ENCODE results near the gene SCCPDH.

SCCPDH gene

DNA sequence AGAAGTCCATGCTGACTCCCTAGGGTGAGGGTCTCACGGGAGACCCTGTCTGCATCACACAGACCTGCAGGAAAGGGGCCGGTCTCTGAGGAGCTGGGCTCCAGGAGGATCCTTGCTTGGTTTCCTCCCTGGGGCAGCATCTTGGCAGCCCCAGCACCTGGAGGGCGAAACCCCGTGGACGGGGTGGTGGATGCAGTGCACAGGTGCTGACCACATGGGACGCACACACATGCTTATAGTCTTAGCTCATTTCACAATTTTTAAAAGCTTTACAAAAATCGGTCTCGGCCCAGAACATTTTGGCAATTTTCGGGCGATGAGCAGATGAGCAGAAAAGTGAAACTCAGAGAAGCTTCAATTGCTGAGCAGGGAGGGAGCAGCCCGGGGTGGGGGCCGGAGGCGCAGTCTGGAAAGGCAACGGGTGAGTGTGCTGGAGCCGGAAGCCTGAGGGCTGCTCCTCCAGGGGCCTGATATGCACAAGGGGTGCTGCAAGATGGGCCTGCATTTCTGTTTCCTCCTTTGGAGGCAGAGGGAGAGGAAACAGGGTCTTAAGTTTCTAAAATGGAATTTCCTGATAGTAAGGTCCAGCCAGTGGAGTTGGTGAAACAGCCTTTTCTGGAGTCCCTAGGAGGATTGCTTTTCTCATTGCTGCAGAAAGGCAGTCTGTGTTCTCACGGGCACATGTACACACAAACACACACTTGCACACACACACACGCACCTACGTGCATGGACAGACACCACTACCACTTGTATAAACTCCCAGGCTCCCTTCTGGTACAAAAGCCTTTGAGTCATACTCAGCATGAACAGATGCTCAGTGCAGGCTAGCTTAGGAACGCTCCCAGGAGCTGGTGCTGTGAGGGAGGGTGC, 60.6 kb downstream of the SCCPDH start:
- H3K9ac ChIP-seq (ENCODE audit: low read length): no peak overlapping the region
- no peak overlapping the region for H3K27ac ChIP-seq (ENCODE audit: low read depth, low read length)
- no peaks in the 10 kb centered on the region for H3K27me3 ChIP-seq (ENCODE audit: control insufficient read depth, insufficient read depth, low read length)
- peaks cover 5% of the 10 kb centered on the region for H3K4me1 ChIP-seq (ENCODE audit: control insufficient read depth, insufficient read depth, low read length)
- H3K36me3 ChIP-seq (ENCODE audit: control insufficient read depth, insufficient read depth, low read length): no peaks in the 10 kb centered on the region
- no peak overlapping the region for H3K4me3 ChIP-seq (ENCODE audit: low read length)

DNA sequence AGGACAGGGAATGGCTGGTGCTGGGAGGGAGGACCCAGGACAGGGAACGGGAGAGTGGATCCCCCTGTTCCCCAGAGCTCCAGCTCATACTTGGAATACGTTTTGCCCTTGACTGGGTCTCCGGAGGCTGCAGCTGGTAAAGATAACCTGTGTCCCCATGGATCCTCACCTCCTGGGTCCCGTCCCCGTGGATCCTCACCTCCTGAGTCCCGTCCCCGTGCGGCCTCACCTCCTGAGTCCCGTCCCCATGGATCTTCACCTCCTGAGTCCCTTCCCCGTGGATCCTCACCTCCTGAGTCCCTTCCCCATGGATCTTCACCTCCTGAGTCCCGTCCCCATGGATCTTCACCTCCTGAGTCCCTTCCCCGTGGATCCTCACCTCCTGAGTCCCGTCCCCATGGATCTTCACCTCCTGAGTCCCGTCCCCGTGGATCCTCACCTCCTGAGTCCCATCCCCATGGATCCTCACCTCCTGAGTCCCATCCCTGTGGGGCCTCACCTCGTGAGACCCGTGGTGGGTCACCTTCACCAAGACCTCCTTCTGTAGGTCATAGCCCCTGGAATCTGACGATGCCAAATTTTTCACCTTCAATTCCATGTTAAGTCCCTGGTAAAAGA, 61.4 kb downstream of the SCCPDH start:
- Histone ChIP-seq H3K36me3 (ENCODE audit: control insufficient read depth, insufficient read depth, low read length) (no peaks in the 10 kb centered on the region), H3K27me3 (ENCODE audit: control insufficient read depth, insufficient read depth, low read length) (no peaks in the 10 kb centered on the region), H3K27ac (ENCODE audit: low read depth, low read length) (no peak overlapping the region), H3K4me1 (ENCODE audit: control insufficient read depth, insufficient read depth, low read length) (peaks cover 5% of the 10 kb centered on the region), H3K4me3 (ENCODE audit: low read length) (no peak overlapping the region), H3K9ac (ENCODE audit: low read length) (no peak overlapping the region)

DNA sequence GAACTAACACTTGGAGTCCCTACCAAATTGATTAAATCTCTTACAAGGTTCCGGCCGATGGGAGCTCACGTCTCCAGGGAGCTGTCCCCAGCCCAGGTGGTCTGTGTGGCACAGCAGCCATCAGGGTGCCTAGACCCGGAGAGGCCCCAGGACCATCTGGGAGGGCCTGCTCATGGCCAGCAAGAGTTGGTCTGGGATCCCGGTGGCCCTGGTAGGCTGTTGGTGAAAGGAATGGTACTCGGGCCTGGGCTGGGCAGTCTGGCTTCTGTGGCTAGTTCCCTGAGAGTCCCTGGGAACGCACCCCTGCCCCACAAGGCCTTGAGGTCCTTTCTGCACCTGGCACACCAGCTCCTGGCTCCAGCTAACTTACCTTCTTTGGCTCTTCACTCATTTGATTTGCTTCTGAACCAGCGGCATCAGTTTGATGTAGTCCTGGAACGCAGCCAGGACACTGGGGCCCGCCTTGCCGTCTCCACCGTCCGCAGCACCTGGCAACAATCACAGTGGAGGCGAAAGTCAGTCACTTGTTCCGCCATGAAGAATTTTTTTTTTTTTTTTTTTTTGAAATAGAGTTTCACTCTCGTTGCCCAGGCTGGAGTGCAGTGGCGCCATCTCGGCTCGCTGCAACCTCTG, 62.5 kb downstream of the SCCPDH start:
- H3K36me3 ChIP-seq (ENCODE audit: control insufficient read depth, insufficient read depth, low read length): no peaks in the 10 kb centered on the region
- no peak overlapping the region for H3K9ac ChIP-seq (ENCODE audit: low read length)
- no peak overlapping the region for H3K4me3 ChIP-seq (ENCODE audit: low read length)
- no peak overlapping the region for H3K27ac ChIP-seq (ENCODE audit: low read depth, low read length)
- H3K4me1 ChIP-seq (ENCODE audit: control insufficient read depth, insufficient read depth, low read length): peaks cover 5% of the 10 kb centered on the region
- no peaks in the 10 kb centered on the region for H3K27me3 ChIP-seq (ENCODE audit: control insufficient read depth, insufficient read depth, low read length)

DNA sequence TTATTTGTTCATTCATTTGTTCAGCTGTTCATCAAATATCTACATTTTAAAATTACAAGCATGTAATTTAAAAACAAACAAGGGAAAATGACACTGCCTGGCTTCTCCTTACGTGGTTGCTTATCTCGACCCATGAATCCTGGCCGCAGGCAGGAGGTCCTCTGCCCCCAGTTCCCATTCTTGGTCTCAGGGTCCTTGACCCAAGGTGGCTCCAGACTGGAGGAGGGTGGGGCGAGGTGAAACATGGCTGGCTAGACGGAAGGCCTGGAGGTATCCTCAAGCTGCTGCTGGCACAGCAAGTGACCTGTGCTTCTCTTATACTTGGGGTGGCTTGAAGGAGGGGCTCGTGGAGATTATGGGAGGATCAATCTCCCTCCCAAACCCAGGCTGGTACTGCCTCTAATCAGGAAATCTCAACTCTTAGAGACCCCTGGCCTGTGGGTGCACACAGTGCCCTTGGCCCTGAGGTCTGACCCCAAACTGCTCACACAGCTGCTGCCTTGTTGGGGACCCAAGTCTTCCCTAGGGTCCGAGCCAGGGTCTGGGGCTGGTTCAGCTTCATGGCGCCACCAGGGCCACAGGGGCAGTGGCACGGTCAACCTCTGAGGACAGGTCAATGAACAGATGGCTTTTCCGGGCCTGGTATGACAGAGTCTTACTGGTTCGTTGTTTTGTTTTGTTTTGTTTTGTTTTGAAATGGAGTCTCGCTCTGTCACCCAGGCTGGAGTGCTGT, 63.7 kb downstream of the SCCPDH start:
- Histone ChIP-seq H3K27me3 (ENCODE audit: control insufficient read depth, insufficient read depth, low read length) (no peaks in the 10 kb centered on the region), H3K4me1 (ENCODE audit: control insufficient read depth, insufficient read depth, low read length) (peaks cover 5% of the 10 kb centered on the region), H3K4me3 (ENCODE audit: low read length) (no peak overlapping the region), H3K27ac (ENCODE audit: low read depth, low read length) (no peak overlapping the region), H3K36me3 (ENCODE audit: control insufficient read depth, insufficient read depth, low read length) (no peaks in the 10 kb centered on the region), H3K9ac (ENCODE audit: low read length) (no peak overlapping the region)

DNA sequence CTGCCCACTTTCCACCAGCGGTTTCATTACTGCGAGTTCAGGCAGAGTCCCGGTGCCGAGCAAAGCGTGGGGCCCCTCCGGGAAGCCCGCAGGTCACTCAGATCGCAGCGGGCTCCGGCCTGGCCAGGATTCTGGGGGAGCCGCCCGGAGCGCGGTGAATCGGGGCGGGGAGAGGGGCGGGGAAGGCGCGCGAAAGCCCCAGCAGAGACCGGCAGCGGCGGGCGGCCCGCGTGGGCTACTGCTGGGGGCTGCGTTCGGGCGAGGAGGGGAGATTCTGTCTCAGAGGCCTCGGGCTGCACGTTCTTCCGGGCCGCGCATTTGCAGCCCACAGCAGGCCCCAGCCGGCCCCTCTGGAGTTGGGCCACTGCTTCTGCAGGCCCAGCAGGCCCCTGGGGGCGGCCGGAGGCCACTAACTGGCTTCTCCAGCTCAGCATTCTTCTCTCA, 64.7 kb downstream of the SCCPDH start:
- no peaks in the 10 kb centered on the region for H3K36me3 ChIP-seq (ENCODE audit: control insufficient read depth, insufficient read depth, low read length)
- H3K27me3 ChIP-seq (ENCODE audit: control insufficient read depth, insufficient read depth, low read length): no peaks in the 10 kb centered on the region
- H3K9ac ChIP-seq (ENCODE audit: low read length): peak overlapping the region; percentile 25
- peak overlapping the region; percentile 41 for H3K4me3 ChIP-seq (ENCODE audit: low read length)
- H3K4me1 ChIP-seq (ENCODE audit: control insufficient read depth, insufficient read depth, low read length): peaks cover 5% of the 10 kb centered on the region
- no peak overlapping the region for H3K27ac ChIP-seq (ENCODE audit: low read depth, low read length)

DNA sequence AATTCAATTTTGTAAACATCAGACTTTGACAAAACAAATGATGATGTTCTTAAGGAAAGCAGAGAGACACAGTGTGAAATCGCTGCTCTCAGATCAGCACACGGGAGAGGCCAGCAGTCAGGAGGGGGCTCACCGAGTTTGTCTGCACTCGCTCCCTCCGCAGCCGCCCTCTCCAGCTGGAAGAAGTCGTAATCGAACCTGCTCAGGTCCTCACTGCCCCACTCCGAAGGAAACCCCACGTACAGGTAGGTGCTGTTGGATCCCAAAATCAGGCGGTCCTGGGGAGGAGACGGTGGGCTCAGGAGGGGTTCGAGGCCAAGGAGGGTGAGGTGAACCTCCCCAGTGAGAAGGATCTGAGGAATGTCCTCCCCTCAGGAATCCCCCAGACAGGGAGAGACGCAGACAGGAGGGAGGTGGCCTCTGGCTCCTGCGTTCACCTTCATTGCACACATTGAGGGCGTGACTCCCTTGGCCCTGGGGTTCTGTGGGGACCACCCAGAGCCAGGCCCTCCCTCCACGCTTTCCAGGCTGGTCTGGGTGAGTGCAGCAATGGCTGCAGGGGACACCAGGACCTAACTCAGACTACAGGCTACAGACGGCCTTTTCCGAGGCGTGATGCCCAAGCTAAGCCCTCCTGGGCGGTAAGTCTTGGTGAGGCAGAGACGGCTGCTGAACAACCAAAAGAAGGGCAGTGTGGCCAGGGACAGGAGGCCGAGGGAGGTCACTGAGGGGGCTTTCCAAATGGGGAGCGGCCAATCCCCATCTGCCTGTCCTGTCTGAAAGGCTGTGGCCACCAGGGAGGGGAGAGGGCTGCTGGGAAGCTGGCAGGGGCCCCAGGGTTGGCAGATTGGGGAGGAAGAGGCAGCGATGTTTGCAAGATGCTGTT, 65.5 kb downstream of the SCCPDH start:
- H3K27me3 ChIP-seq (ENCODE audit: control insufficient read depth, insufficient read depth, low read length): no peaks in the 10 kb centered on the region
- H3K4me3 ChIP-seq (ENCODE audit: low read length): no peak overlapping the region
- no peak overlapping the region for H3K9ac ChIP-seq (ENCODE audit: low read length)
- peaks cover 5% of the 10 kb centered on the region for H3K4me1 ChIP-seq (ENCODE audit: control insufficient read depth, insufficient read depth, low read length)
- no peaks in the 10 kb centered on the region for H3K36me3 ChIP-seq (ENCODE audit: control insufficient read depth, insufficient read depth, low read length)
- H3K27ac ChIP-seq (ENCODE audit: low read depth, low read length): no peak overlapping the region

DNA sequence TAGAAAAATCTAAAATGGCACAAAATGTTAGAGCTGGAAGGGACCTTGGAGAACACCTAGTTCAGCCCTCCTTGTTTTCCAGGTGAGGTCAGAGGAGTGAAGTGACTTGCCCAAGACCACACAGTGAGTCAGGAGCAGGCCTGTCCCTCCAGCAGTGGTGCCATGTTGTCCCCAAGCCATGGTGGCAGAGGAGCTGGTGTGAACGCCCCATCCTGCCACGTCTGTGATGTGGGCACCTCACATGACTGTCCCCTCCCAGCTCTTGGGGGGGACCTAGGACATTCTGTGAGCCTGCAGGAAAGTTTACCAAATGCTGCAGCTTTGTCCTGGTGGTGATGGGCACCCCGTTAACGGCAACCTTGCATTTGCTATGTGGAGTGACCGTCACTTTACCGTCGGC, 66.2 kb downstream of the SCCPDH start:
- no peaks in the 10 kb centered on the region for H3K36me3 ChIP-seq (ENCODE audit: control insufficient read depth, insufficient read depth, low read length)
- H3K4me3 ChIP-seq (ENCODE audit: low read length): no peak overlapping the region
- no peak overlapping the region for H3K9ac ChIP-seq (ENCODE audit: low read length)
- H3K27me3 ChIP-seq (ENCODE audit: control insufficient read depth, insufficient read depth, low read length): no peaks in the 10 kb centered on the region
- no peak overlapping the region for H3K27ac ChIP-seq (ENCODE audit: low read depth, low read length)
- H3K4me1 ChIP-seq (ENCODE audit: control insufficient read depth, insufficient read depth, low read length): peaks cover 5% of the 10 kb centered on the region

DNA sequence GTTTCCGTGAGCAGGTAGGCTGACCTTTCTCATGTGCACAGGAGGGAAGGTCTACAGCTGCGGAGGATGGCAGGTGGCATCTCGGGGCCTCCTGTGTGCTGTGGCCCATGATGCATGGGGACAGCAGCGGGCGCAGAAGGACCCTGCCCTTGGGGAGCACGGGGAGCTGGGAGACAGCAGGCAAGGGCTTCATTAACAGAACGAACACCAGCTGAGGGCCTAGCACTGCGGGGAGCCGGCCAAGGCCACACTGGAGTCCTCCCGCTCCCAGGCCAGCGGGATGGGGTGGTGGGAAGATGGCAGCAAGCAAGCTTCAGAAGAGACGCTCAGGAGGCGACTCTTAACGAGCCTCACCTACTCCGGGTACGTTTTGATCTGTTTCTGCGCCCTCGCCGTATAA, 66.6 kb downstream of the SCCPDH start:
- Histone ChIP-seq H3K4me3 (ENCODE audit: low read length) (no peak overlapping the region), H3K4me1 (ENCODE audit: control insufficient read depth, insufficient read depth, low read length) (peaks cover 5% of the 10 kb centered on the region), H3K36me3 (ENCODE audit: control insufficient read depth, insufficient read depth, low read length) (no peaks in the 10 kb centered on the region), H3K27me3 (ENCODE audit: control insufficient read depth, insufficient read depth, low read length) (no peaks in the 10 kb centered on the region), H3K27ac (ENCODE audit: low read depth, low read length) (no peak overlapping the region), H3K9ac (ENCODE audit: low read length) (no peak overlapping the region)

DNA sequence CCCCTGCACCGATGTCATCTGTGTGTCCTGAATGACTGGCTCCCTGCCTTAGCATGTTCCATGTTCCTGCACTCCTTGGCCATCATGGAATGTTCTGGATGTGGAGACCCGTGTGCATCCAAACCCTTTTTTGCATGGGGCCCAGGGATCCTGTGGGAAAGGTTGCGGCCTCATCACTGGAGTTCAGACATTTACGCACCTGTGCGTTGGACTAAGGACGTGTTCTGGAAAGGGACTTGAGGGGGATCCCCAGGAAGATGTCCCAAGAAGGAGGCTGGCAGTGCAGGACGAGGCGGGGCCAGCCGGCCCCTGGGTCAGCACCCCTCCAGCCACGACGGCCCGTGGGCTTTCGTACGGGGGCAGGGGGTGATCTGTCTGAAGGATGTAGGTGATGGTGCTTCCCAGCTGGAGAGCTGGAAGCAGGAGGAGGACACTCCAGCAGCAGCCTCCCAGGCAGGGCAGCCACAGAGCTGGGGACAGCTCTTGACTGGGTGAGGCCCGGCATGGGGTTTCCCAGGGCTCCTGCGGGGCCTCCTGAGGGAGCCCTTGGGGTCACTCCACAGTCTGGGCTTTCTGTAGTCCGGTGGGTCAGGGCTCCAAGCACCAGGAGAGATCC, 67.2 kb downstream of the SCCPDH start:
- no peak overlapping the region for H3K4me3 ChIP-seq (ENCODE audit: low read length)
- no peak overlapping the region for H3K27ac ChIP-seq (ENCODE audit: low read depth, low read length)
- H3K27me3 ChIP-seq (ENCODE audit: control insufficient read depth, insufficient read depth, low read length): no peaks in the 10 kb centered on the region
- no peaks in the 10 kb centered on the region for H3K36me3 ChIP-seq (ENCODE audit: control insufficient read depth, insufficient read depth, low read length)
- no peak overlapping the region for H3K9ac ChIP-seq (ENCODE audit: low read length)
- peaks cover 5% of the 10 kb centered on the region for H3K4me1 ChIP-seq (ENCODE audit: control insufficient read depth, insufficient read depth, low read length)

DNA sequence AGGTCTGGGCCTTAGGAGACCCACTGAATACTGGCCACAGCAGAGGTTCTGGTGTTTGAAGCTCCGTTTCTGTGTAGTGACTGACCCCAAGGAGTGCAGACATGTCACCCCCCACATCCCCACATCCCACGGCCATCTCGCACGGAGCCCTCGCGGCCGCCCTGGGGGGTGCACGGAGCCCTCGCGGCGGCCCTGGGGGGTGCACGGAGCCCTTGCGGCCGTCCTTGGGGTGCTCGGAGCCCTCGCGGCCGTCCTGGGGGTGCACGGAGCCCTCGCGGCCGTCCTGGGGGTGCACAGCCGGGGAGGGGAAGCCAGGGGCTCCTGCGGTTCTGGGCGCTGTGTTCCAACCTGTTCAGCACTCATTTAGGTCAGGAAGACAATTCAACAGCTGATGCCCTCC, 68.4 kb downstream of the SCCPDH start:
- Histone ChIP-seq H3K27ac (ENCODE audit: low read depth, low read length) (no peak overlapping the region), H3K4me1 (ENCODE audit: control insufficient read depth, insufficient read depth, low read length) (peaks cover 5% of the 10 kb centered on the region), H3K4me3 (ENCODE audit: low read length) (no peak overlapping the region), H3K27me3 (ENCODE audit: control insufficient read depth, insufficient read depth, low read length) (no peaks in the 10 kb centered on the region), H3K9ac (ENCODE audit: low read length) (no peak overlapping the region), H3K36me3 (ENCODE audit: control insufficient read depth, insufficient read depth, low read length) (no peaks in the 10 kb centered on the region)

DNA sequence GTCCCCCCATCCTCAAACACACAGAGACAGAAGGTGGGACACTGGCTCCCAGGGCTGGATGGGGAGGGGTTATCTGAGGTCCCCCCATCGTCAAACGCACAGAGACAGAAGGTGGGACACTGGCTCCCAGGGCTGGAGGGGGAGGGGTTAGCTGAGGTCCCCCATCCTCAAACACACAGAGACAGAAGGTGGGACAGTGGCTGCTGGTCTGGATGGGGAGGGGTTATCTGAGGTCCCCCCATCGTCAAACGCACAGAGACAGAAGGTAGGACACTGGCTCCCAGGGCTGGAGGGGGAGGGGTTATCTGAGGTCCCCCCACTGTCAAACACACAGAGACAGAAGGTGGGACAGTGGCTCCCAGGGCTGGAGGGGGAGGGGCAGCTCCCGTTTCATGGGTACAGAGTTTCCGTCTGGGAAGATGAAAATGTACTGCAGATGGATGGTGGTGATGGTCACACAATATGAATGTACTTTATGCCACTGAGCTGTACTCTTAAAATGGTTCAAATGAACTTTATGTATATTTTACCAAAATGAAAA, 69.2 kb downstream of the SCCPDH start:
- Histone ChIP-seq H3K27me3 (ENCODE audit: control insufficient read depth, insufficient read depth, low read length) (no peaks in the 10 kb centered on the region), H3K27ac (ENCODE audit: low read depth, low read length) (no peak overlapping the region), H3K4me1 (ENCODE audit: control insufficient read depth, insufficient read depth, low read length) (peaks cover 5% of the 10 kb centered on the region), H3K36me3 (ENCODE audit: control insufficient read depth, insufficient read depth, low read length) (no peaks in the 10 kb centered on the region), H3K9ac (ENCODE audit: low read length) (no peak overlapping the region), H3K4me3 (ENCODE audit: low read length) (no peak overlapping the region)
